Stomach (tissue), 4 donors: ENCODE data around the gene SEMA6A.

ENCODE experiments used
- CTCF ChIP-seq, 7 experiments: fragments of 450-650 bp in 4 of 7; fragments of 200-600 bp in 3 of 7; sonication (generic) in 3 of 7; IDR thresholded peaks; one replicate each; pipeline ENCODE4 v1.5.1; 2016 to 2019; ENCODE audit warnings: antibody characterized with exemption in 7 of 7, control low read depth in 2 of 7, mild to moderate bottlenecking in 1 of 7
- EP300 ChIP-seq: sonication (generic); formaldehyde crosslinking; IDR thresholded peaks from one replicate; pipeline ENCODE4 v1.6.1; 2017; ENCODE audit warnings: antibody characterized with exemption

DNA sequence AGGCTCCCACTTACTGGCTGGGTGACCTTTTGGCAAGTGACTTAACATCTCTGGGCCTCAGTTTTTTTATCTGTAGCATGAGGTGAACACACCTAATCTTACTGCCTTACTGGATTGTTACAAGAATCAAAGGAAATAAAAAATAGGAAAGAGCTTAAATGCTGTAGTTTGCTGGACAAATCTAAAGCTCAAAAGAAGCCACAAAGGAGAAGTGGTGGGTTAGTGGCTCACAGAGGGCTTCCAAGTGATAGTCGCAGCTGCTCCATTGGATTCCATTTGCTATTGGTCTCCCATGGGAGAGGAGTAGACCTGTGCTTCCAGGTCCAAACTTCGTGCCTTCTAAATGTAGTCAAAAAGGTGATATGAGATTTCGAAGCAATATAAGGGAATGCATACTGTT lies 123.6 kb downstream of the SEMA6A start:
- TF ChIP-seq CTCF (IDR thresholded peaks at IDR 0.05), result no peak
- TF ChIP-seq EP300, result no peak
